K562 (cell line): Measurements from ENCODE around the gene TMEM95. TPM values are rescaled to one million over a fixed set of nuclear protein-coding genes. Genes with fewer than 3 reads are reported as not detected.

Experiments
- CTBP1 ChIP-seq: fragments of 450-650 bp; IDR thresholded peaks from 2 replicates; pipeline ENCODE4 v1.6.1; 2016; ENCODE audit warnings: borderline replicate concordance
- ETV5 ChIP-seq: sonication (generic); formaldehyde crosslinking; IDR thresholded peaks from 2 replicates; pipeline ENCODE4 v1.4.0; 2020; ENCODE audit warnings: low read depth, mild to moderate bottlenecking, missing genetic modification reagents
- KAT8 ChIP-seq: fragments of 450-650 bp; IDR thresholded peaks from 2 replicates; pipeline ENCODE4 v1.6.1; 2016; ENCODE audit warnings: low read depth, mild to moderate bottlenecking
- KDM2B ChIP-seq: fragments of 250-450 bp; sonication (Bioruptor Pico); IDR thresholded peaks from 2 replicates; pipeline ENCODE4 v1.8.0; 2021; ENCODE audit warnings: mild to moderate bottlenecking, moderate library complexity
- MTA2 ChIP-seq: fragments of 450-650 bp; IDR thresholded peaks from 2 replicates; pipeline ENCODE4 v1.6.1; 2016; ENCODE audit warnings: low read depth
- PCBP2 ChIP-seq: fragments of 200-400 bp; formaldehyde crosslinking; IDR thresholded peaks from 2 replicates; pipeline ENCODE4 v1.6.1; 2018; ENCODE audit warnings: low read length, low read depth, mild to moderate bottlenecking, moderate library complexity; ENCODE audit not compliant: poor library complexity, severe bottlenecking
- PPARD ChIP-seq: fragments of 250-450 bp; sonication (Bioruptor Pico); IDR thresholded peaks from 2 replicates; pipeline ENCODE4 v1.8.0; 2022; ENCODE audit warnings: inconsistent platforms, mild to moderate bottlenecking, moderate library complexity
- RBM15 ChIP-seq: fragments of 200-400 bp; formaldehyde crosslinking; IDR thresholded peaks from 2 replicates; pipeline ENCODE4 v1.6.1; 2018; ENCODE audit warnings: mild to moderate bottlenecking, low read length, moderate library complexity; ENCODE audit not compliant: insufficient read depth
- STAT5A ChIP-seq: IDR thresholded peaks from 2 replicates; pipeline ENCODE4 v1.6.1; 2012; ENCODE audit warnings: low read length, inconsistent platforms, borderline replicate concordance
- WHSC1 ChIP-seq: IDR thresholded peaks from one replicate; pipeline ENCODE4 v1.6.1; 2012; ENCODE audit warnings: low read length, control low read depth, inconsistent platforms
- ZNF165 ChIP-seq: fragments of 250-450 bp; sonication (Bioruptor Pico); IDR thresholded peaks from 2 replicates; pipeline ENCODE4 v1.4.0; 2020; ENCODE audit warnings: borderline replicate concordance
- ZNF197 ChIP-seq: fragments of 200-800 bp; sonication (Bioruptor generic); IDR thresholded peaks from 2 replicates; pipeline ENCODE4 v1.6.1; 2016; ENCODE audit warnings: low read depth, missing genetic modification characterization, missing compliant biosample characterization
- ZNF75A ChIP-seq: fragments of 450-650 bp; formaldehyde crosslinking; IDR thresholded peaks from 2 replicates; pipeline ENCODE4 v1.4.0; 2020; ENCODE audit warnings: mild to moderate bottlenecking
- polyA plus RNA-seq, 8 experiments: library from polyadenylated mRNA; depleted of rRNA in 4 of 8; stranded (reverse) in 5 of 8; unstranded in 3 of 8; fragments of >200 nt; fragmentation: Nextera tagmentation in 2 of 8; fragmentation: Illumina TruSeq in 1 of 8; extraction: Ambion mirVana in 2 of 8; extraction: Trizol in 1 of 8; gene quantifications; 2 replicates each; pipeline versions ENCODE4 v1.2.1 to v1.2.3, GENCODE V29; 2011 to 2014; ENCODE audit warnings: inconsistent platforms in 1 of 8, missing spikeins in 1 of 8
- total RNA-seq, 7 experiments: library from RNA; depleted of rRNA in 6 of 7; stranded (reverse); fragments of >200 nt in 6 of 7; fragmentation: Illumina TruSeq in 2 of 7; extraction: Trizol in 2 of 7; gene quantifications; 2 replicates each; pipeline versions ENCODE4 v1.2.1 to v1.2.3, GENCODE V29; 2011 to 2021; ENCODE audit warnings: low replicate concordance in 1 of 7
- TF ChIP-seq, protein P1 (sequence below): fragments of 150-350 bp; conservative IDR thresholded peaks from 2 replicates; pipeline ENCODE4 v1.6.1; 2014; ENCODE audit warnings: low read length
- TF ChIP-seq, protein P2 (sequence below): fragments of 450-650 bp; IDR thresholded peaks from 2 replicates; pipeline ENCODE4 v1.6.1; 2016; ENCODE audit warnings: missing biosample characterization, missing genetic modification characterization
- TF ChIP-seq, protein P3 (sequence below): sonication (generic); formaldehyde crosslinking; IDR thresholded peaks from 2 replicates; pipeline ENCODE4 v1.9.0; 2022; ENCODE audit warnings: mild to moderate bottlenecking, missing genetic modification reagents
- TF ChIP-seq, protein P4 (sequence below): fragments of 250-450 bp; sonication (Bioruptor Pico); IDR thresholded peaks from 2 replicates; pipeline ENCODE4 v1.4.0; 2020; ENCODE audit warnings: mild to moderate bottlenecking
- TF ChIP-seq, protein P5 (sequence below): IDR thresholded peaks from 3 replicates; pipeline ENCODE4 v1.6.1; 2011; ENCODE audit warnings: borderline replicate concordance, mild to moderate bottlenecking, moderate library complexity; ENCODE audit not compliant: insufficient read length; ENCODE audit errors: extremely low read depth

TMEM95 gene
- total and polyA plus RNA-seq, 9 of the 15 experiments (the other 6 are each of a cell fraction or from before 2014, with no cell fraction given), result not detected

DNA sequence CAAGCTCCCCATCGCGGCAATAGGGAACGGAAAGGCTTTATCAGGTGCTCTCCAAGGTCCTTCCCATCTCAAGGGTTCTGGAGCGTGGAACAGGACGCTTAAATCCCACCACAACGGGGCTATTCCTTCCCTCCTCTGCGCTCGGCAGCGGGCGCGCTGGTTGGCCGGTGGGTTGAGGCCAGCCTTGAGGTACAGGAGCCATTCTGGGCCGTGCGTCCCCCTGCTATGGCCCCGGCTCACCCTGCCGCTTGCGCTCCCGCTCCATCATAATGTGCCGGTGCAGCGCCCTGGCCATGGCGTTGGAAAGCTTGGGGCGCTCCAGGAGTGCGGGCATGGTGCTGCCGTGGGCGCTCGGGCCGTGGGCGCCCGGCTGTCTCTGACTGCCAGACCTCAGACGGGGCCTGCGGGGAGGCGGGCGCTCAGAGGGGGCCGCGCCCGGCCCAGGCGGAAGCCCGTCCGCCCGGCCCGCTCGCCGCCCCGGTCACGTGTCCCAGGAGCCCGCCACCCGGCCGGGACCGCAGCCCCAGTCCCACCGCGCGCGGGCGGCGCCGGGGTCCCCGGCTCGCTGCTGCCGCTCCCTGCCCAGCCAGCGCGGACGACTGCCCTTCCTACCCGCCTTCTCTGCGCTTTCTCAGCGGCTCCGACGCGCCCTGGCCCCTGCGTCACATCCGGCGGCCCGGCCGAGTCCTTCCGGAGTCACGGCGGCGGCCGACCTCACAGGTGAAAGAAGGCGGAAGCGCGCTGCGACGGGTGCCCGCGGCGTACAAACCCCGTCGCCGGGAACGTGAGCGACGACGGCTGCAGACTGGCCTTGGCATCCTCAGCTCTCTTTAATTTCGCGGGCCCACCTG, 40.0 kb upstream of the TMEM95 start, which contains the start of gene GPS2 (continued):
- no peak for TF ChIP-seq KDM2B
- TF ChIP-seq MTA2, result peak; percentile 55; the same call in 1 of the 2 replicates
- TF ChIP-seq, protein P1, sequence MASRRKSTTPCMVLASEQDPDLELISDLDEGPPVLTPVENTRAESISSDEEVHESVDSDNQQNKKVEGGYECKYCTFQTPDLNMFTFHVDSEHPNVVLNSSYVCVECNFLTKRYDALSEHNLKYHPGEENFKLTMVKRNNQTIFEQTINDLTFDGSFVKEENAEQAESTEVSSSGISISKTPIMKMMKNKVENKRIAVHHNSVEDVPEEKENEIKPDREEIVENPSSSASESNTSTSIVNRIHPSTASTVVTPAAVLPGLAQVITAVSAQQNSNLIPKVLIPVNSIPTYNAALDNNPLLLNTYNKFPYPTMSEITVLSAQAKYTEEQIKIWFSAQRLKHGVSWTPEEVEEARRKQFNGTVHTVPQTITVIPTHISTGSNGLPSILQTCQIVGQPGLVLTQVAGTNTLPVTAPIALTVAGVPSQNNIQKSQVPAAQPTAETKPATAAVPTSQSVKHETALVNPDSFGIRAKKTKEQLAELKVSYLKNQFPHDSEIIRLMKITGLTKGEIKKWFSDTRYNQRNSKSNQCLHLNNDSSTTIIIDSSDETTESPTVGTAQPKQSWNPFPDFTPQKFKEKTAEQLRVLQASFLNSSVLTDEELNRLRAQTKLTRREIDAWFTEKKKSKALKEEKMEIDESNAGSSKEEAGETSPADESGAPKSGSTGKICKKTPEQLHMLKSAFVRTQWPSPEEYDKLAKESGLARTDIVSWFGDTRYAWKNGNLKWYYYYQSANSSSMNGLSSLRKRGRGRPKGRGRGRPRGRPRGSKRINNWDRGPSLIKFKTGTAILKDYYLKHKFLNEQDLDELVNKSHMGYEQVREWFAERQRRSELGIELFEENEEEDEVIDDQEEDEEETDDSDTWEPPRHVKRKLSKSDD, result no peak
- TF ChIP-seq CTBP1, result no peak
- TF ChIP-seq WHSC1, result no peak
- TF ChIP-seq STAT5A, result no peak
- no peak for TF ChIP-seq ZNF165
- TF ChIP-seq ETV5 (CRISPR knock-in tag), result peak; percentile 79; the same call in 1 of the 2 replicates
- no peak for TF ChIP-seq RBM15
- TF ChIP-seq, protein P2, sequence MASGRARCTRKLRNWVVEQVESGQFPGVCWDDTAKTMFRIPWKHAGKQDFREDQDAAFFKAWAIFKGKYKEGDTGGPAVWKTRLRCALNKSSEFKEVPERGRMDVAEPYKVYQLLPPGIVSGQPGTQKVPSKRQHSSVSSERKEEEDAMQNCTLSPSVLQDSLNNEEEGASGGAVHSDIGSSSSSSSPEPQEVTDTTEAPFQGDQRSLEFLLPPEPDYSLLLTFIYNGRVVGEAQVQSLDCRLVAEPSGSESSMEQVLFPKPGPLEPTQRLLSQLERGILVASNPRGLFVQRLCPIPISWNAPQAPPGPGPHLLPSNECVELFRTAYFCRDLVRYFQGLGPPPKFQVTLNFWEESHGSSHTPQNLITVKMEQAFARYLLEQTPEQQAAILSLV (tag), result no peak
- TF ChIP-seq ZNF75A, result no peak
- no peak for TF ChIP-seq ZNF197 (CRISPR knock-in tag)
- no peak for TF ChIP-seq PCBP2
- TF ChIP-seq, protein P3, sequence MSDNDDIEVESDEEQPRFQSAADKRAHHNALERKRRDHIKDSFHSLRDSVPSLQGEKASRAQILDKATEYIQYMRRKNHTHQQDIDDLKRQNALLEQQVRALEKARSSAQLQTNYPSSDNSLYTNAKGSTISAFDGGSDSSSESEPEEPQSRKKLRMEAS (CRISPR knock-in tag), result peak; percentile 42; the same call in 1 of the 2 replicates
- TF ChIP-seq, protein P4, sequence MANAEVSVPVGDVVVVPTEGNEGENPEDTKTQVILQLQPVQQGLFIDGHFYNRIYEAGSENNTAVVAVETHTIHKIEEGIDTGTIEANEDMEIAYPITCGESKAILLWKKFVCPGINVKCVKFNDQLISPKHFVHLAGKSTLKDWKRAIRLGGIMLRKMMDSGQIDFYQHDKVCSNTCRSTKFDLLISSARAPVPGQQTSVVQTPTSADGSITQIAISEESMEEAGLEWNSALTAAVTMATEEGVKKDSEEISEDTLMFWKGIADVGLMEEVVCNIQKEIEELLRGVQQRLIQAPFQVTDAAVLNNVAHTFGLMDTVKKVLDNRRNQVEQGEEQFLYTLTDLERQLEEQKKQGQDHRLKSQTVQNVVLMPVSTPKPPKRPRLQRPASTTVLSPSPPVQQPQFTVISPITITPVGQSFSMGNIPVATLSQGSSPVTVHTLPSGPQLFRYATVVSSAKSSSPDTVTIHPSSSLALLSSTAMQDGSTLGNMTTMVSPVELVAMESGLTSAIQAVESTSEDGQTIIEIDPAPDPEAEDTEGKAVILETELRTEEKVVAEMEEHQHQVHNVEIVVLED, result peak; percentile 65
- no peak for TF ChIP-seq PPARD (CRISPR knock-in tag)
- TF ChIP-seq, protein P5, sequence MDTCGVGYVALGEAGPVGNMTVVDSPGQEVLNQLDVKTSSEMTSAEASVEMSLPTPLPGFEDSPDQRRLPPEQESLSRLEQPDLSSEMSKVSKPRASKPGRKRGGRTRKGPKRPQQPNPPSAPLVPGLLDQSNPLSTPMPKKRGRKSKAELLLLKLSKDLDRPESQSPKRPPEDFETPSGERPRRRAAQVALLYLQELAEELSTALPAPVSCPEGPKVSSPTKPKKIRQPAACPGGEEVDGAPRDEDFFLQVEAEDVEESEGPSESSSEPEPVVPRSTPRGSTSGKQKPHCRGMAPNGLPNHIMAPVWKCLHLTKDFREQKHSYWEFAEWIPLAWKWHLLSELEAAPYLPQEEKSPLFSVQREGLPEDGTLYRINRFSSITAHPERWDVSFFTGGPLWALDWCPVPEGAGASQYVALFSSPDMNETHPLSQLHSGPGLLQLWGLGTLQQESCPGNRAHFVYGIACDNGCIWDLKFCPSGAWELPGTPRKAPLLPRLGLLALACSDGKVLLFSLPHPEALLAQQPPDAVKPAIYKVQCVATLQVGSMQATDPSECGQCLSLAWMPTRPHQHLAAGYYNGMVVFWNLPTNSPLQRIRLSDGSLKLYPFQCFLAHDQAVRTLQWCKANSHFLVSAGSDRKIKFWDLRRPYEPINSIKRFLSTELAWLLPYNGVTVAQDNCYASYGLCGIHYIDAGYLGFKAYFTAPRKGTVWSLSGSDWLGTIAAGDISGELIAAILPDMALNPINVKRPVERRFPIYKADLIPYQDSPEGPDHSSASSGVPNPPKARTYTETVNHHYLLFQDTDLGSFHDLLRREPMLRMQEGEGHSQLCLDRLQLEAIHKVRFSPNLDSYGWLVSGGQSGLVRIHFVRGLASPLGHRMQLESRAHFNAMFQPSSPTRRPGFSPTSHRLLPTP, result no peak
- TF ChIP-seq KAT8, result no peak
